T follicular helper cell (primary cell): Measurements from ENCODE around the gene CTSW.

Experiments used
- DNase-seq: peaks from one replicate; pipeline ENCODE4 v3.0.0-alpha.2; 2020; ENCODE audit warnings: low read depth

The CTSW gene

DNA sequence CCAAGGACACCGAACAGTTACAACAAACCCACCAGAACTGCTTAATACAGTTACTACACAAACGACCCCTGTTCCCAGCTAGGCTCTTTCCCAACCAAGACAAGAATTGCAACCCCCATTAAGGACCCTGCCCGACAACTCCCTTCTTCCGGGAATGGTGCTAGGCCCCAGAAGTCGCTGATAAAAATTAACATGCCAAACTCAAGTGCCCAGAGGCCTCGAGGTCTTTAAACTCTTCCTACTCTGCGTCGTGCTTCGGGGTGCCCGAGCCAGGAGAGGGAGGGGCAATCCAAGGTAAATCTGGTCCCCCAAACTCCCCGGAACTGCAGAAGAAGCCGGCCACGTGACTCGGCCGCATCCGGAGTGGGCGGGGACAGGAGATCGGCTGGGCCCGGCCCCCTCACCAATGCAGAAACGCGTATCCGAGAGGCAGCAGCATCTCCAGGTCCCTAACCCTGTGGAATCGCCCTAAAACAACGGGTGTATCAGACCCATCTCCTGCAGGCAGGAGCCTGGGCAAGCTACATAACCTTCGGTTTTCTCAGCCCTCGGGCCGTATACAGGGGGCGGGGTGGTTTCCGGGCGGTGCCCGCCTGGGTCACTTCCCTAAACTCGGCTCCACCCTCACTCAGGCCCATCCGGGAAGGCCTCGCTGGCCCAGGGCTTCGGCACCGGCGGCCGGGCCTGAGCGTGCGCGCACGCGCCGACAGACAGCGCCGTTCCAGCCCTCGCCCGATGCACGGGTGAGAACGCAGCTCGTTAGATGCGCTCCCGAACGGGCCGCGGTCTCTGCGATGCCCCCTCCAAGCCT lies 22.7 kb upstream of the CTSW start:
- peak; percentile 76 for DNase-seq

DNA sequence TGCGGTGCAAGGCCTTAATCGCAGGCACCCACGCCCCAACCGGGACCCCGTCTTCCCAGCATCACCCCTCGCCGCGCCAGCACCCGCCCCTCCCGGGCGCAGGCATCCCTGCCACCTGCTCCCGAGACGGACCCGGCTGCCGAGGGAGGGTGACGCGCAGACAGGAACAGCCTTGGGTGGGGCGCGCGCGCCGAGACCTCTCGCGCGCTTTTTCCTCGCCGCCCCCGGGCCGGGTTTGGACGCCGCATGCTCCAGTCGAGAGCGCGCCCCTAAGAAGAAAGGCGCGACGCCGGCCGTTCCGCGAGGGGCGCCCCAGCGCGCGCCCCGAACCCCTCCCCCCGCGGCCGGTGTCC lies 22.2 kb upstream of the CTSW start:
- peak; percentile 56 for DNase-seq

DNA sequence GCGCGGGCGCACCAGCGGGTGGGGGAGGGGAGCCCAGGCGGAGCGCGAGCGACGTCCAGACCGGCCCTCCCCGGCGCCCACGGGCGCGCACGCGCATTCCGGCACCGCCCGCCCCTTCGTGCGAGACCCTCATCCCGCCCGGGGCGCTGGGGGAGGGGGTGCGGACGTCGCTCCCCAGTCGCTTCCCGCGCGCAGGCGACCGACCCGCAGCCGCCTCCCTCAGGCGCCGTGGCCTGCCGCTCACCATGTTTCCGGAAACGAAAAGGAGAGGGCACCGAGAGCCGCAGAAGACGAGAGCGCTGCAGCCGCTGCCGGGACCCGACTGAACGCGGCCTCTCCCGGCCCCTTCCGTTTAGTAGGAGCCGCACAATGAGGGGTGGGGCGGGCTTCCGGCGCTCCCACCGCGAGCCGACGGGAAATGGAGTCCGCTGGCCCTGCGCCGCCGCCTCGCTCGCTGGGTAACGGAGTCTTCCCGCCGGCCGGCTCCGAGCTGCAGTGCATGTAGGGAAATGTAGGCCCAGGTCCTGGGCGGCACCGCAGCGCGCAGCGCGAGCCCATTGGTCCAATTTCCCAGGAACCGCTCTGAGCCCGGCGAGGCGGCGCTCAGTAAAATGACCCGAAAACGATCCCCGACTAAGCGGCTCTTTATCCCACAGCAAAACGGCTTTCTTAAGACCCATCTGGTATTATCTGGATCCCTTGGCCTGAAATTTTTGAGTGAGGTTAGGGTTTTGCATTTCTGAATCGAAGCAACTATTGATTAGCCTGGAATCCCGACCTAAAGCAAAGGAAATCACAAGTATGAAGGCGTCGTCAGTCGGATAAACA lies 21.6 kb upstream of the CTSW start, which contains the start of gene CFL1:
Gene CFL1, minus strand, starts transcription at position 328 of the 828 bp plus-strand sequence. Its CDS starts 81 bp downstream, at position 247.
- peak; percentile 95 for DNase-seq

DNA sequence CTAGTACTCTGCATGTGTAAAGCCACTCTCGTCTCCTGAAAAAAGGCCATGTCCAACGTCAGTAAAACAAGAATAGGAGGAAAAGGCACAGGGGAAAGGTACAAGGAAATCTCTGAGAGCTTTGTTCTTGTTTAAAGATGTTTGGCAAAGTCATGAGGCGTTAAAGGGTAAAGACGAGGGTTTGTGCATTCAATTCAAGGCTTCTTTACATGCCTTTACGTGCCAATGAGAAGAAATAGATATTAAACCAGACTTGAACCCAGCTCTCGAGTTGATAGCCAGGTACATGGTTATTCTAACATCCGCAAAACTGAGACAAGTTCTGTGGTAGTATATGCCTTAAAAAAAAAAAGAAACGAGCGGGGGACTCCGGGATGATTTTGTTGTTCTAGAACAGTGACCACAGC lies 21.0 kb upstream of the CTSW start:
- DNase-seq, result no peak

DNA sequence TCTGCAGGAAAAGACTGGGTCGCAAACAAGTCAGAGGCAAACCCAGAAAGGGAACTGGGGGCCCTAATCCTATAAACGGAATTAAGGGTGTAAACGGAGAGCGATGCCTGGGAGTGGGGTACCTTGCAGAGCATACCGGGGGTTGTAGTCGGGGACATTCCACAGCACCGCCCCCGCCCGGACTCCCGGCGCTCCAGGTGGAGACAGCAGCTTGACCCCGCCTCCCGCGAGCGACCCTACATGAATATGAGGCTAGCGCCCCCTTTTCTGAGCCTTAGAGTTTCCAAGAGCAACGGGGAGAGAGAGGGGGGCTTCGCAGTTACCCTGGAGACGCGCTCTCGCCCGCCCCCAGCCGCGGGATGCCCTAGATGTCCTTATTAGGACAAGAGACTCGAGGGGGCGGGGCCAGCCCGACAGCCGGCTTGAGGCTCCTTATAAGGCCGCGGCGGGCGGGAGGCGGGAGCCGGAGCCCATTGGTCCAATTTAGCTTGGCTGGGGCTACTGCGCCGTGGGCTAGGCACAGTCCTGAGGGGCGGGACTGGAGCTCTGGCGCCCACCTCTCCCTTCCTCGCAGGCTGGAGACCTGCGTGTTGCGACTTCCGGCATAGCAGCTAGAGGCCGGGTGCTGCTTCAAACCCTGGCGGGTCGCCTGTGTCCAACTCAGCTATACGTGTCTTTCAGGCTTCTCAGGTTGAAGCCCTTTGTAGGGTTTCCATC lies 20.4 kb upstream of the CTSW start:
- DNase-seq, result peak; percentile 92

DNA sequence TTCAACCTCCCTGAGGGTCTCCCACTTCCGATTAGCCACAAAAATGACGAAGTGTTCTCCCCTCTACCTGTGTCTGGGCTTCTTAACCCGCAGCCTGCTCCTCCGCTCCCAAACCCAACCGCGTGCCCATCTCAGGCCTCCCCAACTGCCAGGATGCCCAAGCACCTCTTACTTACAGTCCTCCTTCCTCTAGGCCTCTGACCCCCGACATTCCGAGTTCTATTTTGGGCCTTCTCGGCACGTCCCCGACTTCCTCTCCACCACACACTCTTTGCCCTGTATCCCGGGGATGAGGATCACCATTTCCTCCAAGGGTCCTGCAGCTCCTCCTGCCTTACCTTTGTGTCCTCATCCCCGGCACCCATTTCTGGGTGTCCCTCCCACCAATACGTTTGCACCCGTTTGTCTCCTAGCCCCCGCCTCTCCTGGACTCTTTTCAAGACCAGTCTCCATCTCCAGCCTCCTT lies 19.8 kb upstream of the CTSW start:
- no peak for DNase-seq

DNA sequence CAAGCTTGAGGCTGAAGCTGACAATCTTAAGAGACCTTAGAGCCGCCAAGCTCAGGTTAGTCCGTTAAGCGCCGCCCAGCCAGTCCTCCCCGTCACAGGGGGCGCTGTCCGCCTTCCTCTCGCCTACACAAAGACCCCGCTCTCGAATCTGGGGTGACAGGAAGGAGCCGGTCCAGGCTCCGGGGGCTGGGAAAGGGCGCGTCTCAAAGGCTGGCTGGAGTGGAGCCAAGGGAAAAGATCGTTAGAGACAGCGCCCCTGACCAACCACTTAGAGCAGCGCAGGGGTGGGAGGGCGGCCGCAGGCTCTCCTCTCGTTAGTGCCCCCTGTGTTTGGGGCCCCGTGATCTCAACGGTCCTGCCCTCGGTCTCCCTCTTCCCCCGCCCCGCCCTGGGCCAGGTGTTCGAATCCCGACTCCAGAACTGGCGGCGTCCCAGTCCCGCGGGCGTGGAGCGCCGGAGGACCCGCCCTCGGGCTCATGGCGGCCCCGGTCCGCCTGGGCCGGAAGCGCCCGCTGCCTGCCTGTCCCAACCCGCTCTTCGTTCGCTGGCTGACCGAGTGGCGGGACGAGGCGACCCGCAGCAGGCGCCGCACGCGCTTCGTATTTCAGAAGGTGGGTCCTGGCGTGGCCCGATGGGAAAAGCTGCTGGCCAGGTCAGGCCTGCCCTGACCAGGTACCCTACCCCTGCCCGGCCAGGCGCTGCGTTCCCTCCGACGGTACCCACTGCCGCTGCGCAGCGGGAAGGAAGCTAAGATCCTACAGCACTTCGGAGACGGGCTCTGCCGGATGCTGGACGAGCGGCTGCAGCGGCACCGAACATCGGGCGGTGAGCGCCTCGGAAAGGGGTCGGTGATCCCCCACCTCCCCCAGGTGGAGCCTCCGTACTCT lies 19.1 kb upstream of the CTSW start, which contains the start of gene MUS81:
Gene MUS81, plus strand, starts transcription at position 156 of the 887 bp plus-strand sequence. Its CDS starts 321 bp downstream, at position 477.
- DNase-seq, result peak; percentile 92

DNA sequence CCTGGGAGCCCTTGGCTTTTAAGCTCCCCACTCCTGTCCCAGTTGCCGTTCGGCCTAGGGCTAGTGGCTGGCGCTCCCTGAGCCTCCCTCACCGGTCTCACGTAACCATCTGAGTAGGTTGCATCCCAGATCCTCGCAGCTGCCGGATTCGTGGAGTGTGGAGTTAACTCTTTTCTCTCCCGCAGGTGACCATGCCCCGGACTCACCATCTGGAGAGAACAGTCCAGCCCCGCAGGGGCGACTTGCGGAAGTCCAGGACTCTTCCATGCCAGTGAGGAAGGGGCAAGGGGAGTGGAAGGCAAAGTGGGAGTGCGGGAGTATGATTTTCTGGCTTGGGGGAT lies 18.5 kb upstream of the CTSW start:
- no peak for DNase-seq

DNA sequence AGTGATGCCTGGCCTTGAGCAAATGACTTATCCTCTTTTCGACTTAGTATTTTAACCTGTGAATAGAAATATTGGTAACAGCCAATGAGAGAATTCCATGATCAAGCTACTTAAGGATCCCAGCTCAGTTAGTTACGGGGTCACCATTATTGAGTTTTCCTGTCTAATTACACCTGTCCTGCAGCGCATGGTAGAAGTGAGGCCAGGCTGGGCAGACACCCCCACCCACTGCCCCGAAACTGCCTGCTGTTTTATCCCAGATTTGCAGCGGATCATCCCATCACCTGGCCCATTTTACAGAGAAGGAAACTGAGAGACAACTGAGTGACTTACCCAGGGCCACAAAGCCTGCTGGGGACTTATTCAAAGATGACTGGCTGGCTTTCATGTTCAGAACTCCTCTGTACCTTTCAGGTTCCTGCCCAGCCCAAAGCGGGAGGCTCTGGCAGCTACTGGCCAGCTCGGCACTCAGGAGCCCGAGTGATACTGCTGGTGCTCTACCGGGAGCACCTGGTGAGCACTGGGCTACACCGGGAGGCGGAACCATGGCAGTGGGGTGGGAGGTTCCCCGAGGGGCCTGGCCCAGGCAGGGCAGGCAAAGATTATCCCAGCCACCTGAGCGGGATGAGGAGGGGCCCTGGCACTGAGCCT lies 18.0 kb upstream of the CTSW start:
- no peak for DNase-seq

DNA sequence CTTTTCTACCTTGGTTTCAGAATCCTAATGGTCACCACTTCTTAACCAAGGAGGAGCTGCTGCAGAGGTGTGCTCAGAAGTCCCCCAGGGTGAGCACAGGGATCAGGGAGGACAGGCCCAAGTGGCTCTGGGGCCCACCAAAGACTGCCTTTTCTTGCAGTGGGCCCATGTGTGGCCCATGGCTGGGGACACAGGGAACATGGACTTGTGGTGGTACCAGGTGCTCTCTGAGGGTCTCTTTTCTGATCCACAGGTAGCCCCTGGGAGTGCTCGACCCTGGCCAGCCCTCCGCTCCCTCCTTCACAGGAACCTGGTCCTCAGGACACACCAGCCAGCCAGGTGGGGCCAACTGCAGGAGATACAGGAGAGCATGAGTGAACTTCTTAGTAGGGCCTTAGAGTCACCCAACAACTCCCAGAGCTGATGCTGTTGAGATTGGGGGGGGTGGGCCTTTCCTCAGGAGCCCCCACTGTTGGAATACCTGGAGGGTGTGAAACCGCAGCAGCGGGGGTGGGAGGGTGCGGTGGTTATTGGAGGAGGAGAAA lies 17.4 kb upstream of the CTSW start:
- no peak for DNase-seq

DNA sequence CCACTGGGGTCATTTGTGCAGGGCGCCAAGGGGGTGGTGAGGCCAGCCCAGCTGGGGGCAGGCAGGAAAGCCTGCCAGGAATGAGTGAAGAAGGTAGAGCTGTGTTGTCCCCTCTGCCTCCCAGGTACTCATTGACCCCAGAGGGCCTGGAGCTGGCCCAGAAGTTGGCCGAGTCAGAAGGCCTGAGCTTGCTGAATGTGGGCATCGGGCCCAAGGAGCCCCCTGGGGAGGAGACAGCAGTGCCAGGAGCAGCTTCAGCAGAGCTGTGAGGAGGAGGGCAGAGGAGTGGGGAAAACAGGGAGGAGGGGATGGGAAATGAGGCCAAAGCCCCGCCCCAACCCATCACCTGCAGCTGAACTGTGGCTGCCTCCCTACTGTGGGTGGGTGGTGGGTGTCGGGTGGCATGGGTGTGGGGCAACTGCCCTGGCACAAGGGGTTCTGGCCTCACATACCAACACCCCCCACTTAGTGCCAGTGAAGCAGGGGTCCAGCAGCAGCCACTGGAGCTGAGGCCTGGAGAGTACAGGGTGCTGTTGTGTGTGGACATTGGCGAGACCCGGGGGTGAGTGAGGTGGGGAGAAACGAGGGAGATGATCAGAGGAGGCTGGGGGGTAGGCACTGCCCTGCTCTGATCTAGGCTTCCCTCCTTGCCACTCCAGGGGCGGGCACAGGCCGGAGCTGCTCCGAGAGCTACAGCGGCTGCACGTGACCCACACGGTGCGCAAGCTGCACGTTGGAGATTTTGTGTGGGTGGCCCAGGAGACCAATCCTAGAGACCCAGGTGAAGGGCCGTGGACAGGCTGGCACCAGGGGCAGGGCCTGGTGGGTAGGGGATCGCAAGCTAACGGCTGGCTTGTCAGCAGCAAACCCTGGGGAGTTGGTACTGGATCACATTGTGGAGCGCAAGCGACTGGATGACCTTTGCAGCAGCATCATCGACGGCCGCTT lies 16.4 kb upstream of the CTSW start:
- no peak for DNase-seq

DNA sequence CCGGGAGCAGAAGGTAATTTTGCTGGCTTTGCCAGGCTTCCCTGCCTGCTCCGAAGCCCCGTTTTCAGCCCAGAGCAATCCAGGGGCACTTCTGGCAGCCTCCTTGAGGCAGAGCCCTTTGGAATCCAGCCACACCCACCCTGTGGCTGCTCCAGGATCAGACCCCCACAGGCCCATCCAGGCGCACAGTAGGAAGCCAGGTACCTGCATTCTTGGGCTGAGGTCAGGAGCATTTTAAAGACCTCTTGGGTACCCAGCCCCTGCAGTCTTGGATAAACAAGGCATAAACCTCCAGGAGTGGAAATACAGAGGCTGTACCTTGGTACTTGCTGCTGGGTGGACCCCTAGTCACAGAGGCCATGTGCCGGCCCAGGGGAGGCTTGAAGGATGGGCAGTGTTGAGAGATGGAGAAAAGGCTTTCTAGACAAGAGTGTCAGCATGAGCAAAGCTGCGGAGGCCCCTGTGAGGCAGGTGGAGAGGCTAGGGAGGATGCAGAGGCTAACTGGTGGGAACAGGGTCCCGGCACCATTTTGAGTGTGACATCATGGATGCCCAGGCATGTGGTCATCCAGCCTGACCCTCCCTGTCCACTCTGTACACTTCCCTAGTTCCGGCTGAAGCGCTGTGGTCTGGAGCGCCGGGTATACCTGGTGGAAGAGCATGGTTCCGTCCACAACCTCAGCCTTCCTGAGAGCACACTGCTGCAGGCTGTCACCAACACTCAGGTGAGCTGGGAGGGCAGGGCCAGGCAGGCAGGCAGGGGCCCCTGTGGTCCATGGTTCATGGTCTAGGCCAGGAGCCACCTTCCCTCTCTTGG lies 15.5 kb upstream of the CTSW start:
- DNase-seq, result no peak

DNA sequence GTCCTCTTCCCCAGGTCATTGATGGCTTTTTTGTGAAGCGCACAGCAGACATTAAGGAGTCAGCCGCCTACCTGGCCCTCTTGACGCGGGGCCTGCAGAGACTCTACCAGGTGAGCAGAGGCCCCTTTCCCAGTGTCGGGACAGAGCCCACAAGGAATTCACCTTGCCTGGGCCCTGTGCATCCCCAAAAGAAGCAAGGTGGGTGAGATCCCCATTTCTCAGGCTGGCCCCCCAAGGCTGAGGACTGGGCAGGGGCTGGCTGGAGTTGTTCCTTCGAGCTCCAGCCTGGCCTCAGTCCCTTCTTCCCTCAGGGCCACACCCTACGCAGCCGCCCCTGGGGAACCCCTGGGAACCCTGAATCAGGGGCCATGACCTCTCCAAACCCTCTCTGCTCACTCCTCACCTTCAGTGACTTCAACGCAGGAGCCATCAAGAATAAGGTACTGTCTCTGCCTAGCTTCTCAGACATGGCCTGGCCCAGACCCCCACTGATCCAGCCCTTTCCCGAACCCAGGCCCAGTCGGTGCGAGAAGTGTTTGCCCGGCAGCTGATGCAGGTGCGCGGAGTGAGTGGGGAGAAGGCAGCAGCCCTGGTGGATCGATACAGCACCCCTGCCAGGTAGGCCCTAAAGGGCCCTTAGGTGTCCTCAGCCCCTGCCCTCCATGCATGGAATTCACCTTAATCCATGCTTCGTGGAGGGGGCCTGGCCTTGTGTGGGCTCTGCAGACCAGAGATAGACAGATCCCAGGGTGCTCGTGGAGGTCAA lies 14.7 kb upstream of the CTSW start:
- no peak for DNase-seq

DNA sequence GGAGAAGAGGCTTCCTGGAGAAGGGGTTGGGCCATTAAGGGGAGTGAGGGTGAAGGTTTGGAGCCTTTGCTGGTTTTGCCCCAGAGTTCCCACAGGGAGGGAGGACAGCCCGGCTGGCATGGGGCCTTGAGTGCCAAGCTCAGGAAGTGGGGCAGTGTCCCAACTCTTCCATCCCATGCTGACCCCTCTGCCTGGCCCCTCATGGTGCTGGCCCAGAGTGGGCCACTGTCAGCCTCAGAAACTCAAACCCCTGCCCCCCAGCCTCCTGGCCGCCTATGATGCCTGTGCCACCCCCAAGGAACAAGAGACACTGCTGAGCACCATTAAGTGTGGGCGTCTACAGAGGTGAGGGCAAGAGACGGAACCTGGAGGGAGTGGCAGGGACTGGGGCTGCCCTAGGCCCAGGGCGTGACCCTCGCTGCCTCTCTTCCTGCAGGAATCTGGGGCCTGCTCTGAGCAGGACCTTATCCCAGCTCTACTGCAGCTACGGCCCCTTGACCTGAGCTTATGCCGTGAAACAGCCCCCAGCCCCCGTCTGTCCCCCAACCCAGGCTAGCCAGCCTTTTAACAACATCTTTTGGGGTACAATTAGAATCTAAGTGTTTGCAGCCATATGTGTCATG lies 14.0 kb upstream of the CTSW start:
- DNase-seq, result no peak

DNA sequence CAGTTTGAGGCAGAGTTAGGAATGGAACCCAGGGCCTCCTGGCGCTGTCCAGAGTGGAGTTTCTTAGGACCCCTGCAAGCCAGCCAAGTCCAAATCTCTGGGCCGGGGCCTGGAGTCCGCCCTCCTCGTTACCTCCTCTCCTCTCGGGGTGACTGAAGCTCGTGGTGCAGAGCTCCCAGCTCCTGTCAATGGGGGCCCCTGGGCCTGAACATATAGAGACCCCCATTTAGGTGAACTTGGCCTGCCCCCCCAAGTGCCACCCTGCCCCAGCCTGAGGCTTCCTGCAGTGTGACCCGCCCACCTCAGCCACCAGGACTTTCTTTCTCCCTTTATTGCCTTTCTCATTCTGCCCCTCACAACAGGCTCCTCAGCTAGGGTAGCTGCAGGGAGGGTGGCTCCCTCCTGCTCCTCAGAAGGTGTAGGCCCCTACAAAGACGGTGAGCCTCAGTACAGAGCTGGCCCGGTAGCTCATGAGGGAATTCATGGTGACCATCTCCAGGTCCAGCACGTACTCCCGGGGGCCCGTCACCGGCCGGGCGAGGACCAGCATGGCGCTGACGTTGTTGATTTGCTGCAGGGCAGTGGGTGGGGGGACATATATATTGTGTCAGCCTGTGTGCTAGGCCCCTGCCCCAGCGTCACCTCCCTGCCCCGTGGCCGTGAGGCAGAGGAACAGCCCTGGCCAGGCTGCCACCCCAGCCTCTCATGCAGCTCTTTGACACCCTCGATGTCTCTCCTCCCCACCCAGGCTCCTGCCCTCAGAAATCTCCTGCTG lies 12.9 kb upstream of the CTSW start:
- no peak for DNase-seq

DNA sequence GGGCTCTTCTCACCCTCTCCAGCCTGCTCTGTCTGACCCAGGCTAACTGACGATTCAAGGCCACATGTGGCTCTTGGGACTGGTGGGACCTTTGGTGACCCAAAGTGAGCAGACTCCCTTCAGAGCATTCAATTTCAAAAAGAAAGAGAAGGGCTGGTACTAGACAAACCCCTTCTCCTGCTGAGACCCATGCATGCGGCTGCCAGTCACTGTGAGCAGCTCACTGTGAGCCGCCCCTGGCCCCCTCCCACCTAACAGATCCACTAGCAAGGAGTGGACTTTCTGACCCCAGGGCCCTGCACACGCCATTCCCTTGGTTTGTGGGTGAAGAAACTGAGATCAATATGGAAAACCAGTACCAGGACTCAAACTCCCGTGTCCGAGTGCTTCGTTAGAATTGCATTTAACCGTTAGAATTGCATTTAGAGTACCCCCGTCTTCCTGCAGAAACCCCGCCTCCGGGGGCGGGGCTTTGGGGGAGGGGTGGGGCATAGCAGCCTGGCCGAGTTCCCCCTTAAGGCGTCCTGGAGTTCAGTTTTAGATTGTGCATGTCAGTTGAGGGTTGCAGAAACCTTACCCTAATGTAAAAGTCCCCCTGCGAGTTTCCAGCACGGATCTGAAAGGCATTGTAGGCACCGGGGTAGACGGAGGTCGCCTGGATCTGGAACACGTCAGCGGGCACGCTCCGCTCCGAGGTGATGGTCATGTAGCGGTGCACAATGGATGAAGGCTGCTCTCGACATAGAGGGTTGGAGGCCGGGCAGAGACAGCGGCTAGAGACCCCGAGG lies 12.2 kb upstream of the CTSW start:
- no peak for DNase-seq
